Stimulated activated naive CD8-positive, alpha-beta T cell treated with anti-CD3 and anti-CD28 coated beads, Interleukin-15, amount 100 ng/mL, for 72 hours (primary cell): ENCODE results near the gene PPP6C.
"Not testable (repeated sequence)": the region's sequence is repeated elsewhere in the genome, so short reads cannot be mapped to it uniquely, and the experiment has no call there.

Source experiments
- ATAC-seq: fragments of 150-1000 bp; cut with Tn5 transposase; 2 replicates; pipeline ENCODE4 v1.10.0; 2021; ENCODE audit warnings: mild to moderate bottlenecking, moderate library complexity
- DNase-seq, 2 donors: peaks; one replicate each; pipeline ENCODE4 v3.0.0; 2021 to 2022
- H3K27ac Mint-ChIP-seq, 2 donors: one replicate each; pipeline ENCODE4 v1.8.0; 2022; ENCODE audit warnings: mild to moderate bottlenecking in 2 of 2, mixed read lengths in 2 of 2, moderate library complexity in 2 of 2
- H3K27me3 Mint-ChIP-seq: one replicate; pipeline ENCODE4 v1.8.0; 2022; ENCODE audit warnings: mixed read lengths
- H3K4me1 Mint-ChIP-seq: one replicate; pipeline ENCODE4 v1.8.0; 2022; ENCODE audit warnings: mild to moderate bottlenecking, mixed read lengths
- H3K4me3 Mint-ChIP-seq, 2 donors: one replicate each; pipeline ENCODE4 v1.8.0; 2022; ENCODE audit warnings: mild to moderate bottlenecking in 2 of 2, mixed read lengths in 2 of 2, moderate library complexity in 1 of 2
- H3K9me3 Mint-ChIP-seq, 2 donors: one replicate each; pipeline ENCODE4 v1.8.0; 2022; ENCODE audit warnings: mixed read lengths in 2 of 2

Gene PPP6C

DNA sequence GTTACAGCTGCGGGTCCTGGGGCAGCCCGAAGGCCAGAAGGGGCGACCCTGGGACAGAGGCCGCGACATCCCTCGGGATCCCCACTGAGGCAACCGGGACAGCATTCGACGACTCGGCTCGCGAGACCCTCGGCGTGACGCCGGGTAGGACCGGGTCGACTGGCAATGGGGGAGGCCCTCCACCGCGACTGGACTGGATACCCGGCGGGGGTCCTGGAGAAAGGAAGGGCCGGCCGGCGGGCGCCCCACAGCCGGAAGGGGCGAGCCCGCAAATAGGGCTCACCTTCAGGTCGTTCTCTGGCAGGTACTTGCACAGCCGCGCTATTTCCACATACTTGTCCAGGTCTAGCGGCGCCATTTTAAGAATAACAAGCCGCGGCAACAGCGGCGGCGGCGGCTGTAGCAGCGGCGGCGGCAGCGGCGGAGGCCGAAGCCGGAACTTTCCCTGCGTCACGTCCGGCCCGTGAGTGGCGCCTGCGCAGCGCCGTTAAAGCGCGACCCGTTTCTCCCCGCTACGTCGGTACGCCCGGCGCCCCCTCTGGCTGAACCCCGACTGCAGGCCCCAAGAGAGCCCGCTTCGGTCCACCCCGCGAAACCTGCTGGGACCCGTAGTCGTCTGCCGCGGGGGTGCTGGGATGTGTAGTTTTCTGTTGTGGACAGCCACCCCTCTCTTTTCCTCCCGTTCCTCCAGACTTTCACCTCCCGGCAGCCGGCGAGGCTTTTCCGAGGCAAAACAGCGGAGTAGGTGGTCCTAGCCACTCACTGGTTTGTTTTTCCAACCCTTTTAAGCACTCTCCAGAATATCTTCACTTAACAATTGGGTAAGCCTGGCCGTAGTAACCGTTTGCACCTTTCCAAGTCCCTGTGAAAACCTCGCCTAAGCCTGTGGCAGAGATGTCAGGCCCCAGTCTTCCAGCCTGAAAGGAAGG, at the start of gene PPP6C:
PPP6C (minus strand) TSS at position 443 of the 929 bp plus-strand sequence; CDS start at position 358, 85 bp downstream.
- ATAC-seq (peak; percentile 98), DNase-seq (peak; percentile 97)
- Mint-ChIP-seq H3K27me3 (no peaks in the 10 kb centered on the region), H3K4me1 (peaks cover 65% of the 10 kb centered on the region), H3K27ac (peak within 1 kb of the TSS; percentile 88 to 97), H3K4me3 (peak within 1 kb of the TSS; percentile 87 to 95), H3K9me3 (no peaks in the 10 kb centered on the region)

GRCh38 chr9:125238915-125239446, 49.4 kb upstream of the PPP6C start:
- Mint-ChIP-seq H3K4me3 (peak overlapping the region; percentile 87 to 94), H3K27ac (peak overlapping the region; percentile 92 to 100), H3K9me3 (no peaks in the 10 kb centered on the region), H3K4me1 (peaks cover 76% of the 10 kb centered on the region), H3K27me3 (no peaks in the 10 kb centered on the region)
- ATAC-seq, result no peak
- DNase-seq, result no peak

DNA sequence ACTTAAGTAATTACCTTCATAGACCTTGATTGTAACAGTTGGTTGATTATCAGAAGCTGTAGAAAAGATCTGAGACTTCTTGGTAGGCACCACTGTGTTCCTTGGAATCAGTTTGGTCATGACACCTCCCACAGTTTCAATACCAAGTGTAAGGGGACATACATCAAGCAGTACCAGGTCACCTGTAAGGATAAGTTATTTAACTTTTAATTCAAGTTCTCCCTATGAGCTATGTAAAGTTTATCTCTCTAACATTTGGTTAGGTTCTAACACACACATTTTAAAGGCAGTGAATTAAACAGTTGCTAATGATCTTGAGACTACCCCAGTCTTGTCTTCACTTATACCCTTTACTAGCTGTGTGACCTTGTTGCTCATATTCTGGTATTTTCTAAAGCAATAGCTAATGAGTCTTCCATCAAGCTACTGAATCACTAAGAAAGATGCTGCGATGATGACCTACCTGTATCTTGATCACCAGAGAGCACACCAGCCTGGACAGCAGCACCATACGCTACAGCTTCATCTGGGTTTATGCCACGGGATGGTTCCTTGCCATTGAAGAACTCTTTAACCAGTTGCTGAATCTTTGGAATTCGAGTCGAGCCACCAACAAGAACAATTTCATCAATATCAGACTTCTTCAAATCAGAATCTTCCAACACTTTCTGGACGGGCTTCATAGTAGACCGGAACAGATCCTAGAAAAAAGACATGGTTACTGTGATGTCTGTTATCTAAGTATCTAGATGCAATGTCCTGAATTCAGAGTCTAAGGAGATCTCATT, 48.7 kb upstream of the PPP6C start:
- no peak for ATAC-seq
- Mint-ChIP-seq H3K9me3 (no peaks in the 10 kb centered on the region), H3K4me3 (peak overlapping the region; percentile 87 to 94), H3K27me3 (no peaks in the 10 kb centered on the region), H3K27ac (peak overlapping the region; percentile 92 to 100), H3K4me1 (peaks cover 69% of the 10 kb centered on the region)
- no peak for DNase-seq

DNA sequence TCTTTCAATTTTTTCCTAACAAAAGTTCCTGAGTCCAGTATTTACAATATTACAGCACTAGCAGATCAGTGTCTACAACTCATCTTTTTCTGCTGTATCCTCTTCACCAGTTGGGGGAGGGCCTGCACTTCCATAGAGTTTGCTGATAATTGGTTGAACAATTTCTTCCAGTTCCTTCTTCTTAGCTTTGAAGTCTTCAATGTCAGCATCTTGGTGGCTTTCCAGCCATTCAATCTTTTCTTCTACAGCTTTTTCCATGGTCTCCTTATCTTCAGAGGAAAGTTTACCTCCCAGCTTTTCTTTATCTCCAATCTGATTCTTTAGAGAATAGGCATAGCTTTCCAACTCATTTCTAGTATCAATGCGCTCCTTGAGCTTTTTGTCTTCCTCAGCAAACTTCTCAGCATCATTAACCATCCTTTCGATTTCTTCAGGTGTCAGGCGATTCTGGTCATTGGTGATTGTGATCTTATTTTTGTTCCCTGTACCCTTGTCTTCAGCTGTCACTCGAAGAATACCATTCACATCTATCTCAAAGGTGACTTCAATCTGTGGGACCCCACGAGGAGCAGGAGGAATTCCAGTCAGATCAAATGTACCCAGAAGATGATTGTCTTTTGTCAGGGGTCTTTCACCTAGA, 47.0 kb upstream of the PPP6C start:
- DNase-seq, result peak in 1 of 2 donors; percentile 7
- not testable (repeated sequence) for ATAC-seq, H3K27me3 Mint-ChIP-seq, H3K9me3 Mint-ChIP-seq
- Mint-ChIP-seq H3K27ac (peak overlapping the region; percentile 40 to 100), H3K4me1 (peaks cover 58% of the 10 kb centered on the region), H3K4me3 (peak overlapping the region; percentile 87 to 94)

- Mint-ChIP-seq H3K9me3 (no peaks in the 10 kb centered on the region), H3K27me3 (no peaks in the 10 kb centered on the region), H3K4me3 (peak overlapping the region; percentile 87 to 94), H3K27ac (peak overlapping the region; percentile 70 to 100), H3K4me1 (peaks cover 53% of the 10 kb centered on the region)
- no peak for ATAC-seq
- peak in 1 of 2 donors; percentile 14 for DNase-seq
Observed at GRCh38 chr9:125235804-125236519, 46.4 kb upstream of the PPP6C start.

DNA sequence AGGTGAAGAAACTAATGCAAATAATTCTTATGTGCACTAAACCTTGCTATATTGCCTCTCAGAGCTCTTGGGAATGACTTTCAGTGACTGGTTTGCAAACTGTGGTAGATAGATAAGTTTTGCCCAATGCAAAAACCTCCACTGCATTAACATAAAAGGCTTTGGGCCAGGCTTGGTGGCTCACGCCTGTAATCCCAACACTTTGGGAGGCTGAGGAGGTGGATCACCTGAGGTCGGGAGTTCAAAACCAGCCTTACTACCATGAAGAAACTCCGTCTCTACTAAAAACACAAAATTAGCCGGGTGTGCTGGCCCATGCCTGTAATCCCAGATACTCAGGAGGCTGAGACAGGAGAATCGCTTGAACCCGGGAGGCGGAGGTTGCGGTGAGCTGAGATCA, 44.5 kb upstream of the PPP6C start:
- ATAC-seq, H3K9me3 Mint-ChIP-seq, DNase-seq, H3K27me3 Mint-ChIP-seq, H3K4me3 Mint-ChIP-seq: not testable (repeated sequence)
- Mint-ChIP-seq H3K4me1 (peaks cover 43% of the 10 kb centered on the region), H3K27ac (peak overlapping the region in 1 of 2 donors; percentile 89)

- no peak overlapping the region for H3K27ac Mint-ChIP-seq
- no peak for DNase-seq
- H3K4me3 Mint-ChIP-seq, result no peak overlapping the region
- H3K27me3 Mint-ChIP-seq, result no peaks in the 10 kb centered on the region
- peaks cover 39% of the 10 kb centered on the region for H3K4me1 Mint-ChIP-seq
- peak; percentile 43 for ATAC-seq
- no peaks in the 10 kb centered on the region for H3K9me3 Mint-ChIP-seq
Observed at GRCh38 chr9:125233678-125234077, 44.1 kb upstream of the PPP6C start.

GRCh38 chr9:125227761-125228160, 38.2 kb upstream of the PPP6C start:
- no peak for ATAC-seq

GRCh38 chr9:125224858-125225257, 35.3 kb upstream of the PPP6C start:
- DNase-seq, H3K27ac Mint-ChIP-seq, H3K4me1 Mint-ChIP-seq, ATAC-seq, H3K4me3 Mint-ChIP-seq, H3K27me3 Mint-ChIP-seq, H3K9me3 Mint-ChIP-seq: not testable (repeated sequence)

More at GRCh38 chr9:125227761-125228160, 38.2 kb upstream of the PPP6C start:
- no peaks in the 10 kb centered on the region for H3K9me3 Mint-ChIP-seq
- H3K27me3 Mint-ChIP-seq, result no peaks in the 10 kb centered on the region
- no peaks in the 10 kb centered on the region for H3K4me1 Mint-ChIP-seq
- no peak overlapping the region for H3K4me3 Mint-ChIP-seq
- H3K27ac Mint-ChIP-seq, result no peak overlapping the region
- DNase-seq, result no peak

GRCh38 chr9:125218621-125219020, 29.0 kb upstream of the PPP6C start:
- H3K4me1 Mint-ChIP-seq, result no peaks in the 10 kb centered on the region
- ATAC-seq (no peak), DNase-seq (no peak)
- H3K27ac Mint-ChIP-seq, result no peak overlapping the region
- H3K9me3 Mint-ChIP-seq, result no peaks in the 10 kb centered on the region
- H3K4me3 Mint-ChIP-seq, result no peak overlapping the region
- no peaks in the 10 kb centered on the region for H3K27me3 Mint-ChIP-seq

GRCh38 chr9:125214186-125214585, 24.6 kb upstream of the PPP6C start:
- ATAC-seq (no peak), DNase-seq (no peak)
- H3K9me3 Mint-ChIP-seq, result no peaks in the 10 kb centered on the region
- no peak overlapping the region for H3K27ac Mint-ChIP-seq
- no peak overlapping the region for H3K4me3 Mint-ChIP-seq
- H3K4me1 Mint-ChIP-seq, result no peaks in the 10 kb centered on the region
- H3K27me3 Mint-ChIP-seq, result no peaks in the 10 kb centered on the region

- no peak overlapping the region for H3K27ac Mint-ChIP-seq
- DNase-seq (no peak), ATAC-seq (no peak)
- H3K27me3 Mint-ChIP-seq, result no peaks in the 10 kb centered on the region
- H3K4me1 Mint-ChIP-seq, result peaks cover 20% of the 10 kb centered on the region
- no peaks in the 10 kb centered on the region for H3K9me3 Mint-ChIP-seq
- no peak overlapping the region for H3K4me3 Mint-ChIP-seq
Observed at GRCh38 chr9:125204477-125204876, 14.9 kb upstream of the PPP6C start.

GRCh38 chr9:125202846-125203618, 13.4 kb upstream of the PPP6C start:
- DNase-seq (no peak), ATAC-seq (no peak)
- Mint-ChIP-seq H3K9me3 (no peaks in the 10 kb centered on the region), H3K4me1 (peaks cover 29% of the 10 kb centered on the region), H3K27ac (peak overlapping the region in 1 of 2 donors; percentile 34), H3K27me3 (no peaks in the 10 kb centered on the region), H3K4me3 (no peak overlapping the region)
